Vagina (tissue), 2 donors: ENCODE data around the gene COL26A1.

Experiments used
- CTCF ChIP-seq, 3 experiments: fragments of 450-650 bp in 2 of 3; fragments of 200-600 bp in 1 of 3; sonication (generic) in 1 of 3; IDR thresholded peaks; one replicate each; pipeline ENCODE4 v1.5.1; 2017 to 2019; ENCODE audit warnings: antibody characterized with exemption in 3 of 3, mild to moderate bottlenecking in 2 of 3, moderate library complexity in 2 of 3
- POLR2A ChIP-seq, 2 donors: fragments of 450-650 bp; IDR thresholded peaks; one replicate each; pipeline ENCODE4 v1.6.1; 2017; ENCODE audit warnings: antibody characterized with exemption in 2 of 2, mild to moderate bottlenecking in 2 of 2, moderate library complexity in 2 of 2

GRCh38 chr7:101555269-101555920, 192.7 kb downstream of the COL26A1 start:
- TF ChIP-seq CTCF (IDR thresholded peaks at IDR 0.05) (no peak), POLR2A (IDR thresholded peaks at IDR 0.05) (no peak)
